ENCODE measurements around the gene RANBP6.

DNA sequence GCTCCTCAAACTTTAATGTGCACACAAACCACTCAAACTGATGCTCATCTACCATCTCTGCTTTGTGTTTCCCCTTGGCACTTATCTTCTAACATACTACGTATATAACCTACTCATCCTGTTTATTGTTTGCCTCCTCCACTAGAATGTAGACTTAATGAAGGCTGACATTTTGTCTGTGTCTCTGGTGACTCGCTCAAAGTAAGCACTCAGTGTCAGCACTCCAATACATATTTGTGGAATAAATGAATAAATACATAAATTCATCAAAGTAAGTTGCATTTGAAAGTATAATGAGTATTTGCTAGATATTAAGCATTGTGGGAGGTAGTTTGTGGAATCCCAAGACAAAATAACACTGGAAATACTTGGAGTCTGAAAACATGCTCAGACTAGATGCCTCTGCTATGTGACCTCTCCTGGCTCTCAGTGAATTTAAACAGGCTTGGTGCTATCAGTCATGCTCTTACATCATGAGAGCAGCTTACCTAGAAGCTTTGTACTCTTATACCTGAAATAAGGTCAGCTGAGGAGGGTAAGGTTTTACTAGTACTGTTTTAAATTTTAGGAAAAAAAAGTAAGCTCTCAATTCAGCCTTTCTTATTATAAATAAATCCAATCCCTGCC is 37.0 kb upstream of the RANBP6 start:
- TF ChIP-seq, protein P1, sequence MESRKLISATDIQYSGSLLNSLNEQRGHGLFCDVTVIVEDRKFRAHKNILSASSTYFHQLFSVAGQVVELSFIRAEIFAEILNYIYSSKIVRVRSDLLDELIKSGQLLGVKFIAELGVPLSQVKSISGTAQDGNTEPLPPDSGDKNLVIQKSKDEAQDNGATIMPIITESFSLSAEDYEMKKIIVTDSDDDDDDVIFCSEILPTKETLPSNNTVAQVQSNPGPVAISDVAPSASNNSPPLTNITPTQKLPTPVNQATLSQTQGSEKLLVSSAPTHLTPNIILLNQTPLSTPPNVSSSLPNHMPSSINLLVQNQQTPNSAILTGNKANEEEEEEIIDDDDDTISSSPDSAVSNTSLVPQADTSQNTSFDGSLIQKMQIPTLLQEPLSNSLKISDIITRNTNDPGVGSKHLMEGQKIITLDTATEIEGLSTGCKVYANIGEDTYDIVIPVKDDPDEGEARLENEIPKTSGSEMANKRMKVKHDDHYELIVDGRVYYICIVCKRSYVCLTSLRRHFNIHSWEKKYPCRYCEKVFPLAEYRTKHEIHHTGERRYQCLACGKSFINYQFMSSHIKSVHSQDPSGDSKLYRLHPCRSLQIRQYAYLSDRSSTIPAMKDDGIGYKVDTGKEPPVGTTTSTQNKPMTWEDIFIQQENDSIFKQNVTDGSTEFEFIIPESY (IDR thresholded peaks at IDR 0.05; ENCODE audit: borderline replicate concordance, low read depth): no peak
- TF ChIP-seq TEAD4 (IDR thresholded peaks at IDR 0.05; ENCODE audit: borderline replicate concordance, insufficient read depth): no peak
- TF ChIP-seq, protein P2, sequence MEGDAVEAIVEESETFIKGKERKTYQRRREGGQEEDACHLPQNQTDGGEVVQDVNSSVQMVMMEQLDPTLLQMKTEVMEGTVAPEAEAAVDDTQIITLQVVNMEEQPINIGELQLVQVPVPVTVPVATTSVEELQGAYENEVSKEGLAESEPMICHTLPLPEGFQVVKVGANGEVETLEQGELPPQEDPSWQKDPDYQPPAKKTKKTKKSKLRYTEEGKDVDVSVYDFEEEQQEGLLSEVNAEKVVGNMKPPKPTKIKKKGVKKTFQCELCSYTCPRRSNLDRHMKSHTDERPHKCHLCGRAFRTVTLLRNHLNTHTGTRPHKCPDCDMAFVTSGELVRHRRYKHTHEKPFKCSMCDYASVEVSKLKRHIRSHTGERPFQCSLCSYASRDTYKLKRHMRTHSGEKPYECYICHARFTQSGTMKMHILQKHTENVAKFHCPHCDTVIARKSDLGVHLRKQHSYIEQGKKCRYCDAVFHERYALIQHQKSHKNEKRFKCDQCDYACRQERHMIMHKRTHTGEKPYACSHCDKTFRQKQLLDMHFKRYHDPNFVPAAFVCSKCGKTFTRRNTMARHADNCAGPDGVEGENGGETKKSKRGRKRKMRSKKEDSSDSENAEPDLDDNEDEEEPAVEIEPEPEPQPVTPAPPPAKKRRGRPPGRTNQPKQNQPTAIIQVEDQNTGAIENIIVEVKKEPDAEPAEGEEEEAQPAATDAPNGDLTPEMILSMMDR (IDR thresholded peaks at IDR 0.05): no peak
